ENCODE results near the gene APOA1.

DNA sequence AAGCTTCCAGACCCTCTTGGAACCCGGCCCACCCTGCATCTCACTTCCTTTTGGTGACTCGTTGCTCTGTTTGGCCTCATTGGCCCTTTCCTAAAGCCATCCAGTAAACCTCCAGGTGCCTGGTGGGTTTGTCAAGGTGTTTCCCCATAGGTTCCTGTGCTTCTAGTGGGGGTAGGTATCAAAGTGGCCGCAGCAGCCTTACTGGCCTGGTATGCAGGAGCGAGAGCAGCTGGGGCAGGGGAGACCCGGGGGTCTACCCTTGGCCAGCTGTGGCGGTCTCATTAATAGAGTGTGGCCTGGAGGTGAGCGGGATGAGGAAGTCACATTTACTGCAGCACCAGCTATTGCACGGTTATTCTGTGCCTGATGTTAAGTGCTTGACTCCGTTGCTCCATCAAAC lies 18.4 kb downstream of the APOA1 start:
- TF ChIP-seq, protein P1, sequence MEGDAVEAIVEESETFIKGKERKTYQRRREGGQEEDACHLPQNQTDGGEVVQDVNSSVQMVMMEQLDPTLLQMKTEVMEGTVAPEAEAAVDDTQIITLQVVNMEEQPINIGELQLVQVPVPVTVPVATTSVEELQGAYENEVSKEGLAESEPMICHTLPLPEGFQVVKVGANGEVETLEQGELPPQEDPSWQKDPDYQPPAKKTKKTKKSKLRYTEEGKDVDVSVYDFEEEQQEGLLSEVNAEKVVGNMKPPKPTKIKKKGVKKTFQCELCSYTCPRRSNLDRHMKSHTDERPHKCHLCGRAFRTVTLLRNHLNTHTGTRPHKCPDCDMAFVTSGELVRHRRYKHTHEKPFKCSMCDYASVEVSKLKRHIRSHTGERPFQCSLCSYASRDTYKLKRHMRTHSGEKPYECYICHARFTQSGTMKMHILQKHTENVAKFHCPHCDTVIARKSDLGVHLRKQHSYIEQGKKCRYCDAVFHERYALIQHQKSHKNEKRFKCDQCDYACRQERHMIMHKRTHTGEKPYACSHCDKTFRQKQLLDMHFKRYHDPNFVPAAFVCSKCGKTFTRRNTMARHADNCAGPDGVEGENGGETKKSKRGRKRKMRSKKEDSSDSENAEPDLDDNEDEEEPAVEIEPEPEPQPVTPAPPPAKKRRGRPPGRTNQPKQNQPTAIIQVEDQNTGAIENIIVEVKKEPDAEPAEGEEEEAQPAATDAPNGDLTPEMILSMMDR (IDR thresholded peaks at IDR 0.05; ENCODE audit: insufficient read depth, low read length) = no peak
- TF ChIP-seq POLR2AphosphoS5 (IDR thresholded peaks at IDR 0.05; ENCODE audit: low read depth) (no peak), GABPA (IDR thresholded peaks at IDR 0.05; ENCODE audit: low read depth) (no peak)
- TF ChIP-seq, protein P2, sequence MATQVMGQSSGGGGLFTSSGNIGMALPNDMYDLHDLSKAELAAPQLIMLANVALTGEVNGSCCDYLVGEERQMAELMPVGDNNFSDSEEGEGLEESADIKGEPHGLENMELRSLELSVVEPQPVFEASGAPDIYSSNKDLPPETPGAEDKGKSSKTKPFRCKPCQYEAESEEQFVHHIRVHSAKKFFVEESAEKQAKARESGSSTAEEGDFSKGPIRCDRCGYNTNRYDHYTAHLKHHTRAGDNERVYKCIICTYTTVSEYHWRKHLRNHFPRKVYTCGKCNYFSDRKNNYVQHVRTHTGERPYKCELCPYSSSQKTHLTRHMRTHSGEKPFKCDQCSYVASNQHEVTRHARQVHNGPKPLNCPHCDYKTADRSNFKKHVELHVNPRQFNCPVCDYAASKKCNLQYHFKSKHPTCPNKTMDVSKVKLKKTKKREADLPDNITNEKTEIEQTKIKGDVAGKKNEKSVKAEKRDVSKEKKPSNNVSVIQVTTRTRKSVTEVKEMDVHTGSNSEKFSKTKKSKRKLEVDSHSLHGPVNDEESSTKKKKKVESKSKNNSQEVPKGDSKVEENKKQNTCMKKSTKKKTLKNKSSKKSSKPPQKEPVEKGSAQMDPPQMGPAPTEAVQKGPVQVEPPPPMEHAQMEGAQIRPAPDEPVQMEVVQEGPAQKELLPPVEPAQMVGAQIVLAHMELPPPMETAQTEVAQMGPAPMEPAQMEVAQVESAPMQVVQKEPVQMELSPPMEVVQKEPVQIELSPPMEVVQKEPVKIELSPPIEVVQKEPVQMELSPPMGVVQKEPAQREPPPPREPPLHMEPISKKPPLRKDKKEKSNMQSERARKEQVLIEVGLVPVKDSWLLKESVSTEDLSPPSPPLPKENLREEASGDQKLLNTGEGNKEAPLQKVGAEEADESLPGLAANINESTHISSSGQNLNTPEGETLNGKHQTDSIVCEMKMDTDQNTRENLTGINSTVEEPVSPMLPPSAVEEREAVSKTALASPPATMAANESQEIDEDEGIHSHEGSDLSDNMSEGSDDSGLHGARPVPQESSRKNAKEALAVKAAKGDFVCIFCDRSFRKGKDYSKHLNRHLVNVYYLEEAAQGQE (IDR thresholded peaks at IDR 0.05; ENCODE audit: insufficient replicate concordance, low read depth) = no peak

All from HL-60 (cell line).